H1 (cell line): ENCODE results near the gene RALGAPA2. TPM values are rescaled to one million over a fixed set of nuclear protein-coding genes. Genes with fewer than 3 reads are reported as not detected.

ENCODE experiments used
- CTCF ChIA-PET: fragments of 300-600 bp; sonication (Branson Sonifier 250); formaldehyde crosslinking; loops from one replicate; lab custom pipeline; 2021; ENCODE audit not compliant: partially characterized antibody; lab: Charles Lee
- POLR2A ChIA-PET: fragments of 300-600 bp; sonication (Branson Sonifier 250); formaldehyde crosslinking; loops from one replicate; lab custom pipeline; 2021; ENCODE audit warnings: inconsistent platforms; ENCODE audit not compliant: partially characterized antibody; lab: Charles Lee
- DNase-seq, 2 experiments: peaks; one replicate each; pipeline versions ENCODE4 v3.0.0 to v3.0.0-alpha.2; 2010 to 2022; ENCODE audit warnings: low spot score in 2 of 2, low read depth in 1 of 2, mixed read lengths in 1 of 2
- FAIRE-seq: peaks from 2 replicates; lab custom pipeline; 2011; peaks lifted over from hg19 to GRCh38; lab: Jason Lieb, UNC
- H2AFZ ChIP-seq: 2 replicates; pipeline ENCODE4 v1.8.1; 2012; ENCODE audit warnings: low read length, inconsistent platforms
- H2AK5ac ChIP-seq: 2 replicates; pipeline ENCODE4 v1.6.1; 2013; ENCODE audit warnings: low read depth, low read length
- H2BK120ac ChIP-seq: replicated peaks from 2 replicates; pipeline ENCODE3; 2013; ENCODE audit warnings: low read depth, low read length, inconsistent platforms
- H2BK12ac ChIP-seq: 2 replicates; pipeline ENCODE4 v1.6.1; 2013; ENCODE audit warnings: low read depth, low read length
- H2BK15ac ChIP-seq: 2 replicates; pipeline ENCODE4 v1.6.1; 2013; ENCODE audit warnings: low read length
- H2BK20ac ChIP-seq: 2 replicates; pipeline ENCODE4 v1.6.1; 2013; ENCODE audit warnings: low read length
- H2BK5ac ChIP-seq: 2 replicates; pipeline ENCODE4 v1.6.1; 2013; ENCODE audit warnings: low read depth, low read length
- H3K14ac ChIP-seq: 2 replicates; pipeline ENCODE4 v1.6.1; 2013; ENCODE audit warnings: inconsistent platforms; ENCODE audit not compliant: insufficient read length
- H3K18ac ChIP-seq: 2 replicates; pipeline ENCODE4 v1.6.1; 2013; ENCODE audit warnings: low read length; ENCODE audit errors: extremely low read depth
- H3K23ac ChIP-seq: 2 replicates; pipeline ENCODE4 v1.6.1; 2013; ENCODE audit warnings: inconsistent platforms; ENCODE audit not compliant: insufficient read length
- H3K23me2 ChIP-seq: 2 replicates; pipeline ENCODE4 v1.6.1; 2013; ENCODE audit warnings: low read depth, low read length
- H3K27ac ChIP-seq: 2 replicates; pipeline ENCODE4 v1.6.1; 2011; ENCODE audit warnings: low read depth, low read length, inconsistent platforms
- H3K27me3 ChIP-seq, 4 experiments: replicated peaks in 1 of 4; 1 replicate in 1 of 4; 2 replicates in 3 of 4; pipeline versions ENCODE4 v1.6.1 to v1.8.1; 2011 to 2013; ENCODE audit warnings: low read length in 3 of 4, mild to moderate bottlenecking in 3 of 4, inconsistent platforms in 2 of 4, mixed read lengths in 2 of 4, moderate library complexity in 1 of 4; ENCODE audit not compliant: control insufficient read depth in 3 of 4, insufficient read depth in 3 of 4; ENCODE audit errors: extremely low read depth in 1 of 4
- H3K36me3 ChIP-seq, 4 experiments: 2 replicates each; pipeline versions ENCODE4 v1.6.1 to v1.8.1; 2011 to 2013; ENCODE audit warnings: mild to moderate bottlenecking in 4 of 4, low read length in 3 of 4, moderate library complexity in 2 of 4, control low read depth in 1 of 4, inconsistent platforms in 1 of 4; ENCODE audit not compliant: insufficient read depth in 4 of 4, control insufficient read depth in 2 of 4
- H3K4ac ChIP-seq: replicated peaks from 2 replicates; pipeline ENCODE3; 2013; ENCODE audit warnings: low read length, low read depth, mixed read lengths, inconsistent platforms; ENCODE audit not compliant: insufficient read length
- H3K4me1 ChIP-seq, 4 experiments: replicated peaks in 1 of 4; 1 replicate in 1 of 4; 2 replicates in 3 of 4; pipeline versions ENCODE4 v1.6.1 to v1.8.1; 2011 to 2013; ENCODE audit warnings: low read length in 3 of 4, inconsistent platforms in 2 of 4, mixed read lengths in 1 of 4; ENCODE audit not compliant: insufficient read depth in 4 of 4, control insufficient read depth in 3 of 4
- H3K4me2 ChIP-seq, 2 experiments: 2 replicates each; pipeline versions ENCODE4 v1.6.1 to v1.8.1; 2011 to 2013; ENCODE audit warnings: low read depth in 2 of 2, low read length in 2 of 2, control low read depth in 1 of 2, inconsistent platforms in 1 of 2, mild to moderate bottlenecking in 1 of 2; ENCODE audit not compliant: insufficient read depth in 1 of 2
- H3K4me3 ChIP-seq, 4 experiments: fragments of 200-600, 300-600 bp in 1 of 4; sonication (generic), shearing (Covaris generic), sonication (Bioruptor Twin) in 1 of 4; 2 replicates each; pipeline versions ENCODE4 v1.5.1 to v1.8.1; 2011 to 2016; ENCODE audit warnings: low read length in 4 of 4, low read depth in 3 of 4, control low read depth in 2 of 4, inconsistent platforms in 2 of 4, mild to moderate bottlenecking in 2 of 4, mixed read lengths in 1 of 4, moderate library complexity in 1 of 4; ENCODE audit not compliant: insufficient read depth in 2 of 4; ENCODE audit errors: extremely low read depth in 1 of 4
- H3K56ac ChIP-seq: replicated peaks from 2 replicates; pipeline ENCODE3; 2013; ENCODE audit warnings: low read depth, mild to moderate bottlenecking, mixed read lengths, low read length, inconsistent platforms; ENCODE audit not compliant: insufficient read length
- H3K79me1 ChIP-seq: 2 replicates; pipeline ENCODE4 v1.6.1; 2013; ENCODE audit warnings: low read depth, low read length, control low read depth
- H3K79me2 ChIP-seq, 2 experiments: 2 replicates each; pipeline versions ENCODE4 v1.6.1 to v1.8.1; 2012 to 2013; ENCODE audit warnings: low read length in 2 of 2, mild to moderate bottlenecking in 2 of 2, inconsistent platforms in 1 of 2; ENCODE audit not compliant: insufficient read depth in 2 of 2, control insufficient read depth in 1 of 2
- H3K9ac ChIP-seq, 4 experiments: replicated peaks in 1 of 4; 1 replicate in 1 of 4; 2 replicates in 3 of 4; pipeline versions ENCODE4 v1.6.1 to v1.8.1; 2011 to 2013; ENCODE audit warnings: low read depth in 3 of 4, low read length in 3 of 4, control low read depth in 2 of 4, mild to moderate bottlenecking in 2 of 4, moderate library complexity in 2 of 4, inconsistent platforms in 1 of 4; ENCODE audit errors: extremely low read depth in 1 of 4
- H3K9me3 ChIP-seq, 2 experiments: 2 replicates each; pipeline versions ENCODE4 v1.6.1 to v1.8.1; 2012 to 2013; ENCODE audit warnings: mild to moderate bottlenecking in 2 of 2, moderate library complexity in 2 of 2, control low read depth in 1 of 2, inconsistent platforms in 1 of 2, low read depth in 1 of 2, low read length in 1 of 2, mixed read lengths in 1 of 2; ENCODE audit not compliant: insufficient read depth in 2 of 2
- H4K20me1 ChIP-seq, 2 experiments: replicated peaks in 1 of 2; 2 replicates each; pipeline versions ENCODE3 to v1.8.1; 2011 to 2013; ENCODE audit warnings: inconsistent platforms in 2 of 2, low read length in 2 of 2, mild to moderate bottlenecking in 1 of 2; ENCODE audit not compliant: insufficient read depth in 2 of 2, control insufficient read depth in 1 of 2
- H4K5ac ChIP-seq: 2 replicates; pipeline ENCODE4 v1.6.1; 2013; ENCODE audit warnings: low read length, low read depth, mixed read lengths, inconsistent platforms; ENCODE audit not compliant: insufficient read length
- H4K8ac ChIP-seq: 2 replicates; pipeline ENCODE4 v1.8.0; 2013; ENCODE audit warnings: mild to moderate bottlenecking, moderate library complexity, low read length, inconsistent platforms; ENCODE audit not compliant: insufficient read depth; ENCODE audit errors: extremely low read depth
- H4K91ac ChIP-seq: replicated peaks from 2 replicates; pipeline ENCODE3; 2013; ENCODE audit warnings: low read length, mixed read lengths, inconsistent platforms; ENCODE audit not compliant: insufficient read length
- CBX5 ChIP-seq: fragments of 300-800, 300-1000 bp; sonication (generic); IDR thresholded peaks from 2 replicates; pipeline ENCODE4 v1.7.1; 2016; ENCODE audit warnings: antibody characterized with exemption, low read length, low read depth
- polyA plus RNA-seq, 7 experiments: library from polyadenylated mRNA; depleted of rRNA in 3 of 7; stranded (reverse) in 5 of 7; unstranded in 2 of 7; fragments of >200 nt in 5 of 7; fragments of 200-250 nt in 2 of 7; gene quantifications; 1 replicate in 5 of 7; 2 replicates in 1 of 7; 4 replicates in 1 of 7; pipeline versions ENCODE4 v1.2.1 to v1.2.3, GENCODE V29; 2011 to 2013; ENCODE audit warnings: missing spikeins in 2 of 7, mixed read lengths in 2 of 7
- total RNA-seq: library from RNA; stranded (reverse); fragmentation: NEBNext Ultra II Directional; extraction: Animal tissue kit (Norgen Biotek cat#: 25700); gene quantifications from 2 replicates; pipeline ENCODE4 v1.2.1, GENCODE V29; 2021

The RALGAPA2 gene
- total and polyA plus RNA-seq, 2 of the 8 experiments (the other 6 are each of a cell fraction or from before 2014, with no cell fraction given) = 5.1 to 25.5 TPM

GRCh38 chr20:20553541-20553940, 158.9 kb downstream of the RALGAPA2 start:
- Histone ChIP-seq H3K4me3 (no peak overlapping the region), H3K36me3 (peaks cover 0 to 5% (median 0%) of the 10 kb centered on the region in 4 experiments; a peak in 3 of 8 replicates), H3K4ac (no peak overlapping the region), H2AK5ac (no peak overlapping the region), H2BK20ac (no peak overlapping the region), H3K4me1 (no peaks in the 10 kb centered on the region), H2BK12ac (no peak overlapping the region), H3K23me2 (no peaks in the 10 kb centered on the region), H3K9me3 (peaks cover 3 to 8% of the 10 kb centered on the region in 2 experiments; a peak in 2 of 4 replicates), H4K5ac (no peak overlapping the region), H3K27ac (no peak overlapping the region), H3K23ac (no peak overlapping the region), H4K91ac (no peak overlapping the region), H3K9ac (no peak overlapping the region), H2BK15ac (no peak overlapping the region), H3K14ac (no peak overlapping the region), H4K20me1 (peaks cover 0 to 2% of the 10 kb centered on the region in 2 experiments), H2BK120ac (no peak overlapping the region), H3K79me1 (no peaks in the 10 kb centered on the region), H3K4me2 (no peak overlapping the region), H2BK5ac (no peak overlapping the region), H3K18ac (no peak overlapping the region), H2AFZ (no peak overlapping the region), H3K79me2 (no peaks in the 10 kb centered on the region), H4K8ac (no peak overlapping the region), H3K27me3 (no peaks in the 10 kb centered on the region), H3K56ac (no peak overlapping the region)
- TF ChIP-seq CBX5 = no peak
- DNase-seq (no peak), FAIRE-seq (no peak)
- ChIA-PET CTCF (interaction anchor here (1.3 kb wide), 1 partner anchor 16 kb away, joined by 6 read pairs; no protein-coding TSS in a partner anchor), POLR2A (no interaction called here)
